ENCODE results near the gene LAMA2. TPM values are rescaled to one million over a fixed set of nuclear protein-coding genes. Genes with fewer than 3 reads are reported as not detected.

The LAMA2 gene
- total RNA-seq, 1 experiment from 2014 or later, result 0.28 TPM

DNA sequence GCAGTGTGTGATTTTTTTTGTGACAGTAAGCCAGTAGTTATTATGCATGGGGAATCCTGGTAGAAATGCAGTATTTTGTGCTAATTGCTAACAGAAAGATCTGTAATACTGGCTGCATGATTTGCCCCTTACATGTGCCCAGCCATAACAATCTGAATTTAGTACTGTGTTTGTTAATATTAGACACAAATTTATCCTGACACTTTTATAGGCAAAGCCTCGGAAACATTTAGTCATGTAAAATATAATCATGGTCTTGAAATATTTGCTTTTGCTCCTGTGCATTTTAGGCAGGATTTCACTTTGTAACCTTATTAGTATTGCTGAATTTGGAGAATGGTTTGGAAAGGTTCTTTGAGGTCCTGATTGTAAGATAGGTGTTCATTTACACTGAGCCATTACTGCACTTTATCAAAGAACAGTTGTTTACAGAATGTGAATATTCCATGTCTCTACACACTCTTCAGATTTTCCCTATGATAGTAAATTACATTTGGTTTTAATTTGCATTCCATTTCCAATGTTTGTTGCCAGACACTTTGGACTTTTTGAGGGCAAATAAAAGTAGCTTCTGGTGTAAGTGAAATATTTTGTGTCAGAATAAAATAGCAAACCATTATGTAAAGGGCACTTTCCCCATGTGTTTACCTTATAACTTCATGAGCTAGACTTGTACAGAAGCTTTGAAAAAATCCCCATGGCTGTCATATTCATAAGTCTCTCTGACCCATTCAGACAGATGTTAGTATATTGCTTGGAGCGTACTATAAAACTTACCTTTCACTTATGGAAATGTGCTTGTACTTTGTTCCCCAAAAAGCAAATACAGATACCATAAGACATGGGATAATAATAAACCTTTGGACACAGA lies 477.1 kb downstream of the LAMA2 start:
- DNase-seq (ENCODE audit: low read depth, low spot score), result no peak
- CTCF ChIA-PET, result no interaction called here
- POLR2A ChIA-PET, result no interaction called here
- Histone ChIP-seq H3K36me3 (ENCODE audit: control insufficient read depth, insufficient read depth, low read length) (no peaks in the 10 kb centered on the region), H3K4me3 (ENCODE audit: low read depth in 2 of 2, low read length in 2 of 2) (no peak overlapping the region), H3K9me3 (ENCODE audit: control insufficient read depth, insufficient read depth, low read depth, low read length) (no peaks in the 10 kb centered on the region), H3K4me1 (ENCODE audit: control insufficient read depth, insufficient read depth, low read length) (no peaks in the 10 kb centered on the region), H3K27me3 (ENCODE audit: control insufficient read depth, insufficient read depth, low read length) (no peaks in the 10 kb centered on the region), H3K27ac (ENCODE audit: low read length) (peak overlapping the region; percentile 26; the same call in 1 of the 2 replicates)
- ATAC-seq, result no peak
- intact Hi-C loops (cut with micrococcal nuclease; ENCODE audit: unreplicated experiment), result no loop called here
- in situ Hi-C loops (cut with HindIII; ENCODE audit: low pct_unique_long_range_greater_than_20kb, low sequenced_read_pairs), result no loop called here
- TF ChIP-seq, protein P1, sequence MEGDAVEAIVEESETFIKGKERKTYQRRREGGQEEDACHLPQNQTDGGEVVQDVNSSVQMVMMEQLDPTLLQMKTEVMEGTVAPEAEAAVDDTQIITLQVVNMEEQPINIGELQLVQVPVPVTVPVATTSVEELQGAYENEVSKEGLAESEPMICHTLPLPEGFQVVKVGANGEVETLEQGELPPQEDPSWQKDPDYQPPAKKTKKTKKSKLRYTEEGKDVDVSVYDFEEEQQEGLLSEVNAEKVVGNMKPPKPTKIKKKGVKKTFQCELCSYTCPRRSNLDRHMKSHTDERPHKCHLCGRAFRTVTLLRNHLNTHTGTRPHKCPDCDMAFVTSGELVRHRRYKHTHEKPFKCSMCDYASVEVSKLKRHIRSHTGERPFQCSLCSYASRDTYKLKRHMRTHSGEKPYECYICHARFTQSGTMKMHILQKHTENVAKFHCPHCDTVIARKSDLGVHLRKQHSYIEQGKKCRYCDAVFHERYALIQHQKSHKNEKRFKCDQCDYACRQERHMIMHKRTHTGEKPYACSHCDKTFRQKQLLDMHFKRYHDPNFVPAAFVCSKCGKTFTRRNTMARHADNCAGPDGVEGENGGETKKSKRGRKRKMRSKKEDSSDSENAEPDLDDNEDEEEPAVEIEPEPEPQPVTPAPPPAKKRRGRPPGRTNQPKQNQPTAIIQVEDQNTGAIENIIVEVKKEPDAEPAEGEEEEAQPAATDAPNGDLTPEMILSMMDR (IDR thresholded peaks at IDR 0.05), result no peak
- TF ChIP-seq SIN3A (IDR thresholded peaks at IDR 0.05; ENCODE audit: borderline replicate concordance, insufficient read depth, low read depth, low read length) (no peak), REST (IDR thresholded peaks at IDR 0.05; ENCODE audit: insufficient read depth in 1 of 2, low read depth in 2 of 2, low read length in 1 of 2) (no peak), POLR2AphosphoS5 (IDR thresholded peaks at IDR 0.05; ENCODE audit: low read depth, low read length) (no peak), TCF7L2 (IDR thresholded peaks at IDR 0.05; ENCODE audit: low read depth, low read length) (no peak)
- no TSS peak for BruUV-seq (replicated peaks)

DNA sequence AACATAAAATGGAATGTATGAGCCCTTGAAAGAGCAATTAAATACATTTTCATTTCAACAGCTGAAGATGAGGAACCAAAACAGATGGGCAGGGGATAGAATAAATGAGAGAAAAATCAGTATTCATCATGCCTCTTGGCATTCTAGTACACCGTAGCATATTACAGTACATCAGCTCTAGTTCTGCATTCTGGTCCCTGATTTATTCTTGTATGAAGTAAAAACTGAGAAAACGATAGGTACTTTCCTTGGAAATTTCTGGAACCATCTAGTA lies 477.7 kb downstream of the LAMA2 start:
- Histone ChIP-seq H3K27ac (ENCODE audit: low read length) (peak overlapping the region; percentile 14; the same call in 1 of the 2 replicates), H3K4me3 (ENCODE audit: low read depth in 2 of 2, low read length in 2 of 2) (no peak overlapping the region), H3K36me3 (ENCODE audit: control insufficient read depth, insufficient read depth, low read length) (no peaks in the 10 kb centered on the region), H3K27me3 (ENCODE audit: control insufficient read depth, insufficient read depth, low read length) (no peaks in the 10 kb centered on the region), H3K4me1 (ENCODE audit: control insufficient read depth, insufficient read depth, low read length) (no peaks in the 10 kb centered on the region), H3K9me3 (ENCODE audit: control insufficient read depth, insufficient read depth, low read depth, low read length) (no peaks in the 10 kb centered on the region)
- intact Hi-C loops (cut with micrococcal nuclease; ENCODE audit: unreplicated experiment) (no loop called here), in situ Hi-C loops (cut with HindIII; ENCODE audit: low pct_unique_long_range_greater_than_20kb, low sequenced_read_pairs) (no loop called here)
- ChIA-PET POLR2A (no interaction called here), CTCF (no interaction called here)
- DNase-seq (ENCODE audit: low read depth, low spot score) (no peak), ATAC-seq (no peak)
- no TSS peak for BruUV-seq (replicated peaks)
- TF ChIP-seq TCF7L2 (IDR thresholded peaks at IDR 0.05; ENCODE audit: low read depth, low read length) (no peak), REST (IDR thresholded peaks at IDR 0.05; ENCODE audit: insufficient read depth in 1 of 2, low read depth in 2 of 2, low read length in 1 of 2) (no peak), POLR2AphosphoS5 (IDR thresholded peaks at IDR 0.05; ENCODE audit: low read depth, low read length) (no peak), SIN3A (IDR thresholded peaks at IDR 0.05; ENCODE audit: borderline replicate concordance, insufficient read depth, low read depth, low read length) (no peak)
- TF ChIP-seq, protein P1 (IDR thresholded peaks at IDR 0.05), result no peak
